Measurements from ENCODE around the gene CDC45.
"Not testable (repeated sequence)": the region's sequence is repeated elsewhere in the genome, so short reads cannot be mapped to it uniquely, and the experiment has no call there.

The CDC45 gene

DNA sequence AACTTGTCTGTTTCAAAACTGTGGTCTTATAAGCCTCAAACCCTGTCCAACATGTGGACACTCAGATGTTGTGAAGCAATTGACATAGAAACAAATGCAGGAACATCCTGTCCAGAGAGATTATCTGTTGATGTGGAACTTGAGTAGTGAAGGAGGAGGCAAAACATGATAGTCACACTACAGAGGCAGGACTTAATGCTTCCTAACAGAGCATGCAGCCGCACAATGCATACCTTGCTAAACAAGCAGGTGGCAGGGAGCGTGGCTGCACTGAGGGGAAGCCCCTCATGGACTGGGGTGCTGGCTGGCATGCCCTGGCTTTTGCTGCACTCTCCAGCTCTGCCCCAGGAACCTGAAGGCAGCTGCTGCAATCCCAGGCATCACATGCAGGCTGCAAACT lies 37.6 kb upstream of the CDC45 start:
- Mint-ChIP-seq H3K4me1 (ENCODE audit: low read depth in 2 of 2) (peaks cover 27 to 36% of the 10 kb centered on the region in 2 donors), H3K4me3 (peak overlapping the region in 1 of 2 donors; percentile 12), H3K27me3 (no peaks in the 10 kb centered on the region), H3K36me3 (ENCODE audit: insufficient read depth) (peaks cover 26% of the 10 kb centered on the region), H3K9me3 (no peaks in the 10 kb centered on the region), H3K27ac (peak overlapping the region in 1 of 2 donors; percentile 67)
- no peak for ATAC-seq (replicated peaks)
- DNase-seq: no peak

DNA sequence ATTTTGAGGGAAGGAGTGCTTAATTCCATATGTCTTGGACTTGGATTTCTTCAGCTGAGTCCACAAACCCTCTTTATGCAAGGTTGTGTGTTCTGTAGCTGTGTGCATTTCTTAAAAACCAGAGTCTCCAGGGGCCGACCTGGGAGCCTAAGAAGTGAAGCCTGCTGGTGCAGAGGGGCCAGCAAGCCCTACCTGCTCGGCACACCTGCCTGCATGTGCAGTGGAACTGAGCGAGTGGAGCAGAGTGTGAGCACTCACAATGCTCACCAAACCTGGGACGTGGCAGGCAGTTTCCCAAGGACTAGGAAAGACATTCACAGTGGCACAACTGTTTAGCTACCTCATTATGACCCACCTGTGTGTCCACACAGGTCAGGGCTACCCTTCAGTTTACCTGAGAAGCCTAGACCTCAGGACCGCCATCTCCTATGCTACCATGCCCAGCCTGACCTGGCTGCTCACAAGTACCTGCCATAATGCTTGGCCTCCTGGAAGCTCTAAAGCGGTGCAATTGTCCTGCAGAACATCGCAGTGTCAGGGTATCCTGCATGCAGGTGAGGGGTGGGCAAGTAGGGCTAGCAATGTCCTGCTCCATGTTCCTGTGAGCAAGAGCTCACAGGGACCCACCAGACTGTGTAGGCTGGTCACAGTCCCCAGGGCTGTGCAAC lies 36.0 kb upstream of the CDC45 start:
- peak overlapping the region in 1 of 2 donors; percentile 15 for H3K27ac Mint-ChIP-seq
- peaks cover 33 to 40% of the 10 kb centered on the region in 2 donors for H3K4me1 Mint-ChIP-seq (ENCODE audit: low read depth in 2 of 2)
- no peaks in the 10 kb centered on the region for H3K9me3 Mint-ChIP-seq
- ATAC-seq (replicated peaks) (no peak), DNase-seq (no peak)
- H3K36me3 Mint-ChIP-seq (ENCODE audit: insufficient read depth): peaks cover 32% of the 10 kb centered on the region
- no peak overlapping the region for H3K4me3 Mint-ChIP-seq
- H3K27me3 Mint-ChIP-seq: no peaks in the 10 kb centered on the region

DNA sequence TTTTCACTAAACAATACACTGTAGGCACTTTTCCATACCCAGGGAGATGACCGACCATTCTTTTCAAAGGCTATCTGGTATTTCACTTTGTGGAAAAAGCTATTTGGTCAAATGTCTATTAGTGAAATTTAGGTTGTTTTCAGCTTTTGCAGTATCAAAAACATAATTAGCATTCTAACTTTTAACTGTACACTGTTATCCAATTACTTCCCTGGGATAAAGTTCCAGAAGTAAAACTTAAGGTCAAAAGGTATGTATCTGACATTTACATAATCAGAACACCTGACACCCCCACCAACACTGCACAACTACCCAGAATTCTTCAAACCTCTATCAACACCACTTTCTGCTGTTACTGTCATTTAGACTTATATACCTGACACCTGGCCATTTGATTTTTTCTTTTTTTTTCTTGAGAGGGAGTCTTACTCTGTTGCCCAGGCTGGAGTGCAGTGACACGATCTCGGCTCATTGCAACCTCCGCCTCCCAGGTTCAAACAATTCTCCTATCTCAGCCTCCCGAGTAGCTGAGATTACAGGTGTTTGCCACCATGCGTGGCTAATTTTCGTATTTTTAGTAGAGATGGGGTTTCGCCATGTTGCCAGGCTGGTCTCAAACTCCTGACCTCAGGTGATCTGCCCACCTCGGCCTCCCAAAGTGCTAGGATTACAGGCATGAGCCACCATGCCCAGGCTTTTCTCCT lies 34.3 kb upstream of the CDC45 start:
- not testable (repeated sequence) for H3K27me3 Mint-ChIP-seq; H3K27ac Mint-ChIP-seq; DNase-seq; ATAC-seq (replicated peaks); H3K9me3 Mint-ChIP-seq
- H3K4me1 Mint-ChIP-seq (ENCODE audit: low read depth in 2 of 2): peaks cover 33 to 40% of the 10 kb centered on the region in 2 donors
- peaks cover 34% of the 10 kb centered on the region for H3K36me3 Mint-ChIP-seq (ENCODE audit: insufficient read depth)
- H3K4me3 Mint-ChIP-seq: peak overlapping the region in 1 of 2 donors; percentile 38

DNA sequence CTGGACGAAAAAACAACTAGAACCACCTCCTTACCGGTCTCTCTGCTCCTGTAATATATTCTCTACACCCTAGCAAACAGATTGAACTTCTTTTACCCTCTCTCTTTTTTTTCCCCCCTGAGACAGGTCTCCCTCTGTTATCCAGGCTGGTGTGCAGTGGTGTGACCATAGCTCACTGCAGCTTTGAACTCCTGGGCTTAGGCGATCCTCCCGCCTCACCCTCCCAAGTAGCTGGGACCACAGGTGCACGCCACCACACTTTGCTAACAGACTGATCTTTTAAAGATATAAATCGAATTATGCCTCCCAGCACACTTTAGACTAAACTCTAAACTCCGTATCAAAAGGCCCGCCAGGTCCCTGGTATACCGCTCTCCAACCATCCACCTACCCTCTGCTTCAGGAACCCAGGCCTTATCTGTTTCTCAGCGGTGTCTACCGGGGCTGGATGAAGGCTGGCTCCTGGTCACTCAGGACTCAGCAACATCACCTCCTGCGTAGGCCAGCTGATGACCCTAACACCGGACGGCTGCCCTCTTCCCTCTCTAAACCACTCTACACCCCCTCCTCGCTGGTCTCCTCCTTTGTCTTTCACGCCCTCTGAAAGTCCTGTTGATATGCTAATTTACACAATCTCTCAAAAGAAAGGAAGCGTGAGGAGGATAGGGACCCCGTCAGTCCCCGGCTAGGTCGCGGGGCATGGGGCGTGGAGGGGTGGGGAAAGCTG lies 33.0 kb upstream of the CDC45 start:
- no peak for ATAC-seq (replicated peaks)
- no peak for DNase-seq
- H3K4me3 Mint-ChIP-seq: peak overlapping the region; percentile 80 to 85
- peak overlapping the region; percentile 84 to 91 for H3K27ac Mint-ChIP-seq
- H3K9me3 Mint-ChIP-seq: no peaks in the 10 kb centered on the region
- peaks cover 32% of the 10 kb centered on the region for H3K36me3 Mint-ChIP-seq (ENCODE audit: insufficient read depth)
- H3K4me1 Mint-ChIP-seq (ENCODE audit: low read depth in 2 of 2): peaks cover 33 to 39% of the 10 kb centered on the region in 2 donors
- H3K27me3 Mint-ChIP-seq: no peaks in the 10 kb centered on the region

DNA sequence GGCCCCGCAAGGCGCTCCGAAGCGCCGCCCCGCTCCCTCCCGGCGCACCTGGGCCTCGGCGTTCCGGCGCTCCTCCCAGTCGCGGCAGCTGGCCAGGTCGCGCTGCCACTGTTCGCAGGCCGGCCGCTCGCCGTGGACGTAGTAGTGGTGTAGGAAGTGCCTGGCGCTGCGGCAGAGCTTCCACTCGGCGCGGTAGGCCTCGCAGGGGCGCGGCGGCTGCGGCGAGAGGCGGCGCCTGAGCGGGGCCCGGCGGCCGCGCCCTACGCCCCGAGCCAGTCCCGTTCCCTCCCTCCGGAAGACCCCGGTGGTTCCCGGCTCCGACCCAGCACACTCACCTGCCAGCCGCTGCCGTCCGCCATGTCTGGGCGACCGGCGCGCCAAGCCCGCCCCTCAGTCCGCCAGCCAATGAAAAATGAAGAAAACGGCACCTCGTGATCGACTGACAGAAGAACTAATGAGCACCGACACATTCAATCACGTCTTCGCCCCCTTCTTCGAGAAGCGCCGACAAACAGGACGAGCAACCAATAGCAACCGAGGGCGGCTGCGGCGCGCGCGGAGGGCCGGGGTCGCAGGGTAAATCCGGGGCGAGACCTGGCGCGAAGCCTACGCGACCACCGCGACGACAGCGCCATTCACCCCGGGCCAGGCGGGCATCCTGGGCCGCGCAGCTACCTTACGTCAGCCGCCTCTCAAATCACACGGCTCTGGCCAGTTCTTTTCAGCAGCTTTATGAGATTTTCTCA lies 32.2 kb upstream of the CDC45 start, which contains the start of gene C22orf39:
TSS of gene C22orf39 (minus strand) at position 382 of the 746 bp plus-strand sequence. CDS start at position 359, 23 bp downstream.
- DNase-seq: peak; percentile 82 to 84 (median 84)
- Mint-ChIP-seq H3K27me3 (no peaks in the 10 kb centered on the region), H3K4me3 (peak within 1 kb of the TSS; percentile 80 to 85), H3K36me3 (ENCODE audit: insufficient read depth) (peaks cover 31% of the 10 kb centered on the region), H3K4me1 (ENCODE audit: low read depth in 2 of 2) (peaks cover 29 to 33% of the 10 kb centered on the region in 2 donors), H3K27ac (peak within 1 kb of the TSS; percentile 84 to 91), H3K9me3 (no peaks in the 10 kb centered on the region)
- peak; percentile 88 for ATAC-seq (replicated peaks)

DNA sequence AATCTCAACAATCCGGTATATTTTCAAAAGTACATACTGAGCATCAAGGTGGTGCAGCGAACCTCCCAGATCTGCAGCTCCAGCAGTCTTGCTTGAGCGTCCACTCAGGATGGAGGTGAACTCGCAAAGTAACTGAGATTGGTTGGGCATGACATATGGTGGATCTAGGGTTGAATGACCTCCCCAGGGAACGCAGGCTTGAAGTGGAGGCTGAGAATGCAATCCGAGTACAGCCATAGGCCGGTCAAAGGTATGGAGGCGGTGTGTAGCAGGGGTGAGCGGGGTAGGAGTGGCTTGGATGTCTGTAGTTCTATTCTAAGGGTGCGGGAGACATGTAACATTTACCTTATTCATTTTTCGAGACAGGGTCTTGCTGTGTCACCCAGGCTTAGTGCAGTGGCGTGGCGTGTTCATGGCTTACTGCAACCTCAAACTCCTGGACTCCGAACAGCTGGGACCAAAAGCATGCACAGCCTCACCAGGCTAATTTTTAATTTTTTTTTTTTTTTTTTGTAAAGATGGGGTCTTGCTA lies 31.6 kb upstream of the CDC45 start:
- no peaks in the 10 kb centered on the region for H3K27me3 Mint-ChIP-seq
- H3K27ac Mint-ChIP-seq: peak overlapping the region; percentile 84 to 91
- DNase-seq (peak in 2 of 3 experiments; percentile 22), ATAC-seq (replicated peaks) (peak; percentile 32)
- H3K4me3 Mint-ChIP-seq: peak overlapping the region; percentile 80 to 85
- H3K36me3 Mint-ChIP-seq (ENCODE audit: insufficient read depth): peaks cover 31% of the 10 kb centered on the region
- H3K9me3 Mint-ChIP-seq: no peaks in the 10 kb centered on the region
- H3K4me1 Mint-ChIP-seq (ENCODE audit: low read depth in 2 of 2): peaks cover 27 to 28% of the 10 kb centered on the region in 2 donors

DNA sequence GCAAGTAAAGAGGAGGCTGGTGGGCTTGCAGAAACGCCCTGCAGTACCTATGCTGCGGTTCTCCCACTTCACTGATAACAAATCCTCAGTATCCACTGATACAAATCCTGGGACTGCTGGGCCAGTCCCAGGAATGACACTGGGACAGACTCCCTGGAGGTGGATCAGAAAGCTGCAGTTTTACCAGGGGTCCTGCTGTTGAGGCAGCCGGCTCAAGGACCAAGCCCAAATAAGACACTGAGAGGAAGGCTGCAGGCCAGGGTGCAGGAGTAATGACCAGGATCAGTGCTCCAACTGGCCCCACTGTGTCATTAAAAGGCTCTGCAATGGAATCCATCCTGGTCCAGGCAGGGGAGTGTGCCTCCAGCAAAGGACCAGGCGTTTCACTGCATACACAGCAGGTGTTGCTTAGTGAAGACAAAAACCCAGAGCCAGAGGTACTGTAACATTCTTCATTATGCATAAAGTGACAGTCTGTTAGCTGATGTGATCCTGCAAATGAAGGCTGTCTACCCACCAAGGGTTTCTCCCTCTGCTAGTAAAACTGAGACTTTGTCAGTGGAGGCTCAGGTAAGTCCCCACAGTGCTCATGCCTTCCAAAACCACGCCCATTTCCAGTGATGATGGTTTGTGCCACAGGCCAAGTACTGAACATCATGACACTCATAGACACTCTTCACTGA lies 30.8 kb upstream of the CDC45 start:
- H3K36me3 Mint-ChIP-seq (ENCODE audit: insufficient read depth): peaks cover 38% of the 10 kb centered on the region
- no peaks in the 10 kb centered on the region for H3K27me3 Mint-ChIP-seq
- peak overlapping the region; percentile 80 to 85 for H3K4me3 Mint-ChIP-seq
- ATAC-seq (replicated peaks): no peak
- DNase-seq: no peak
- peaks cover 26 to 27% of the 10 kb centered on the region in 2 donors for H3K4me1 Mint-ChIP-seq (ENCODE audit: low read depth in 2 of 2)
- H3K9me3 Mint-ChIP-seq: no peaks in the 10 kb centered on the region
- peak overlapping the region in 1 of 2 donors; percentile 84 for H3K27ac Mint-ChIP-seq

DNA sequence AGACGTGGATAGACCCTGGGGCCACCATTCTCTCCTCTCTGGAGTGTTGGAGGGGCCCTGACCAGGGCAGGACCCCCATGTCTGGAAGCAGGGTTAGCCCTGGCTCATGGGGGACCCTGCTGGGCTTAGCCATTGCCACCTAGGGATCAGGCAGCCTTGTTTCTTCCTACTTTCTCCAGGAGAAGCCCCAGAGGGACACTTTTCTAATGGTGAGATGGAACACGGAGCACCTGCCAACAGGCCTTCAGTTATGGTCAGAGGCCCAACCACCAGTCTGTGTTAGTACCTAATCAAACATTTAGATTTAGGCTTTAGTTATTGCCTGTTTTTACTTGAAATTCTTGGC lies 30.3 kb upstream of the CDC45 start:
- no peak overlapping the region for H3K27ac Mint-ChIP-seq
- no peak for ATAC-seq (replicated peaks)

DNA sequence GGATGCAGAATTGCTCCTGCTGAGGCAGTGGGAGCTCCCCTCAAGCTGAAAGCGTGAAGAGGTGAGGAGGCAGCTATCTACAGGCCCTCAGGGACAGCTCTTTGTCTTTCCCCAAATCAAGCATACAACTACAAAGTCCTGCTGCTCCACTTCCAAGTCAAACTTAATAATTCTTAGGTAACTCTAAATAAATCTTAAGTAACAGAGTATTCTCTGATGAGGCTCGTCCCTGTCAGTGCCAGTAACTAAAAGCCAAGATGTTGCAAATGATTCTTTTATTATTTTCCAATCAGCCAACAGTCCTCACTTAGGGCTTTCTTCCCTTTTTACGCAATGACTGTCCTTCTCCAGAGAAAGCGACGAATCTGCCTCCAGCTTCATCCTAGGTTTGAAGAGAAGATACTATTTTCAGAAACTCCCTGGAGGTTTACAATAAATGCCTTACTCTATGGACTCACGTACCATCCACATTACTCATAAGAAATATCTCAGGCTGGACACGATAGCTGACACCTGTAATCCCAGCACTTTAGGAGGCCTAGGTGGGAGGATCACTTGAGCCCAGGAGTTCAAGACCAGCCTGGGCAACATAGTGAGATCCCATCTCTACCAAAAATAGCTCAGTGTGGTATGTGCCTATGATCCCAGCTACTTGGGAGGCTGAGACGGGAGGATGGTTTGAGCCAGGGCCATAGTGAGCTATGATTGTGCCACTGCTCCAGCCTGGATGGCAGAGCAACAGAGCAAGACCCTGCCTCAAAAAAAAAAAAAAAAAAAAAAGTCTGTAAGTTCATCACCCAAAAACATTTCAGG lies 29.2 kb upstream of the CDC45 start:
- no peaks in the 10 kb centered on the region for H3K9me3 Mint-ChIP-seq
- no peak overlapping the region for H3K27ac Mint-ChIP-seq
- H3K36me3 Mint-ChIP-seq (ENCODE audit: insufficient read depth): peaks cover 49% of the 10 kb centered on the region
- no peak overlapping the region for H3K4me3 Mint-ChIP-seq
- no peak for DNase-seq
- no peaks in the 10 kb centered on the region for H3K27me3 Mint-ChIP-seq
- ATAC-seq (replicated peaks): no peak
- peaks cover 16 to 20% of the 10 kb centered on the region in 2 donors for H3K4me1 Mint-ChIP-seq (ENCODE audit: low read depth in 2 of 2)

More for the DNA sequence above, 30.3 kb upstream of the CDC45 start:
- no peak for DNase-seq
- Mint-ChIP-seq H3K36me3 (ENCODE audit: insufficient read depth) (peaks cover 41% of the 10 kb centered on the region), H3K27me3 (no peaks in the 10 kb centered on the region), H3K4me3 (no peak overlapping the region), H3K9me3 (no peaks in the 10 kb centered on the region), H3K4me1 (ENCODE audit: low read depth in 2 of 2) (peaks cover 21 to 24% of the 10 kb centered on the region in 2 donors)

DNA sequence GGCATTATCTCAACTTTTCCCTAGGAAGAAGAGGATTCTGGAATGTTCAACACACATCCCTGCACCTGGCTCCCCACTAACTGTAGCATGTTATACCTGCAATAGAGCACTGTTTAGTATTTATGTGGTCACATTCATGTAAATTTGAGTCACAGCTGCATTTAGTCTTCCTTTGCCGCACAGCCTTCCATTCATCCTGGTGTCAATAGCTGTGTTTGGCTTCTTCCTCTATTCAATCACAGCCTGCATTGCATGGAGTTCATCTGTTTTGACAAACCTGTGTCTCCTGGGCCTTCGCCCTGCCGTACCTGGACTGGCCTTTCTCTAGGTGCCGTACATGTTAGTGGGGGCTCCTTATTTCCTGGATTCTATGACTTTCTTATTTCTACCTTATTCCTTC lies 28.1 kb upstream of the CDC45 start:
- Mint-ChIP-seq H3K27ac (no peak overlapping the region), H3K27me3 (no peaks in the 10 kb centered on the region), H3K4me3 (no peak overlapping the region), H3K9me3 (no peaks in the 10 kb centered on the region), H3K36me3 (ENCODE audit: insufficient read depth) (peaks cover 51% of the 10 kb centered on the region), H3K4me1 (ENCODE audit: low read depth in 2 of 2) (peaks cover 10 to 14% of the 10 kb centered on the region in 2 donors)
- DNase-seq: no peak
- no peak for ATAC-seq (replicated peaks)

DNA sequence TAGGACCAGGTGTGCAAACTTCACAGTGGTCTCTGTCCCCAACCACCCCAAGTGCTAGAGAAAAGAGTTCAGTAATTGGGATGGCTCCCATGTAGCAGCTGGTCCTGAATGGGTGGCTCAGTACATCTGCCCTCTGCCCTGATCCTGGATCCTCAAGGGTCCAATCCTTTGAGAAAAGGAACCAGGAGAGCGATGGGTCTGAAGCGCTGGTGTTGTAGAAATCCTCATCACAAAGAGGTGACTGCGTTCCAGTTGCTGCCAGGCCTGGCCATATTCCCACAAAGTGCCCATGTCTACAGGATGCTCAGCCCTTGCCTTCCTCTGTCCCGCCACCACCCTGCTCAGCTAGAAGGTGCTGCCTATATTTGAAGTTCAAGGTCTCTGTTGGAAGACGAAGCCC lies 26.0 kb upstream of the CDC45 start:
- H3K4me3 Mint-ChIP-seq: no peak overlapping the region
- DNase-seq: no peak
- peak overlapping the region in 1 of 2 donors; percentile 20 for H3K27ac Mint-ChIP-seq
- no peak for ATAC-seq (replicated peaks)
- H3K4me1 Mint-ChIP-seq (ENCODE audit: low read depth in 2 of 2): peaks cover 0 to 5% of the 10 kb centered on the region in 2 donors
- no peaks in the 10 kb centered on the region for H3K27me3 Mint-ChIP-seq
- peaks cover 49% of the 10 kb centered on the region for H3K36me3 Mint-ChIP-seq (ENCODE audit: insufficient read depth)
- H3K9me3 Mint-ChIP-seq: no peaks in the 10 kb centered on the region

DNA sequence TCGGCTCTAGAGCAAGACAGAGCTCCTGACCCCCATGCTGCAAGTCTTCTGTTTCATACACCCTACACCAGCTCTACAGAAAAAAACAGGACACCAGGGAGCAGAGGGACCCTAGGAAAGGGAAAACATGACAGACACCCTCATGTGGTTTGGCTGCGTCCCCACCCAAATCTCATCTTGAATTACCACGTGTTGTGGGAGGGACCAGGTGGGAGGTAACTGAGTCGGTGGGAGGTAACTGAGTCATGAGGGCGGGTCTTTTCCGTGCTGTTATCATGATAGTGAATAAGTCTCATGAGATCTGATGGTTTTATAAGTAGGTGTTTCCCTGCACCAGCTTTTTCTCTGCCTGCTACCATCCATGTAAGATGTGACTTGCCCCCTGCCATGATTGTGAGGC lies 25.6 kb upstream of the CDC45 start:
- Mint-ChIP-seq H3K36me3 (ENCODE audit: insufficient read depth) (peaks cover 49% of the 10 kb centered on the region), H3K4me3 (no peak overlapping the region), H3K27ac (peak overlapping the region in 1 of 2 donors; percentile 20), H3K27me3 (no peaks in the 10 kb centered on the region), H3K4me1 (ENCODE audit: low read depth in 2 of 2) (peaks cover 0 to 5% of the 10 kb centered on the region in 2 donors), H3K9me3 (no peaks in the 10 kb centered on the region)
- ATAC-seq (replicated peaks) (no peak), DNase-seq (no peak)
